Astrocyte (in vitro differentiated cells and primary cell): ENCODE measurements around the gene MTUS2. TPM values are rescaled to one million over a fixed set of nuclear protein-coding genes. Genes with fewer than 3 reads are reported as not detected.

Source experiments
- DNase-seq: peaks from one replicate; pipeline ENCODE4 v3.0.0-alpha.2; 2010; ENCODE audit warnings: low read depth
- FAIRE-seq: peaks from 2 replicates; lab custom pipeline; 2011; peaks lifted over from hg19 to GRCh38; lab: Jason Lieb, UNC
- H2AFZ ChIP-seq: 2 replicates; pipeline ENCODE4 v1.6.0; 2012; ENCODE audit warnings: low read depth, low read length, inconsistent platforms
- H3K27ac ChIP-seq: 2 replicates; pipeline ENCODE4 v1.5.1; 2011; ENCODE audit warnings: low read depth, low read length, inconsistent platforms
- H3K27me3 ChIP-seq: 2 replicates; pipeline ENCODE4 v1.6.0; 2011; ENCODE audit warnings: low read length, inconsistent platforms; ENCODE audit not compliant: insufficient read depth
- H3K36me3 ChIP-seq: 2 replicates; pipeline ENCODE4 v1.5.1; 2011; ENCODE audit warnings: low read length, inconsistent platforms; ENCODE audit not compliant: insufficient read depth
- H3K4me1 ChIP-seq: 2 replicates; pipeline ENCODE4 v1.5.1; 2011; ENCODE audit warnings: low read length, inconsistent platforms; ENCODE audit not compliant: insufficient read depth
- H3K4me2 ChIP-seq: 2 replicates; pipeline ENCODE4 v1.6.0; 2012; ENCODE audit warnings: low read length, inconsistent platforms
- H3K4me3 ChIP-seq: 2 replicates; pipeline ENCODE4 v1.5.1; 2011; ENCODE audit warnings: low read depth, mild to moderate bottlenecking, low read length, inconsistent platforms; ENCODE audit not compliant: insufficient read depth
- H3K79me2 ChIP-seq: 2 replicates; pipeline ENCODE4 v1.6.0; 2012; ENCODE audit warnings: mild to moderate bottlenecking, low read length, inconsistent platforms; ENCODE audit not compliant: insufficient read depth
- H3K9ac ChIP-seq: 2 replicates; pipeline ENCODE4 v1.6.0; 2012; ENCODE audit warnings: mild to moderate bottlenecking, low read length, inconsistent platforms
- H3K9me3 ChIP-seq: 2 replicates; pipeline ENCODE4 v1.5.1; 2012; ENCODE audit warnings: low read depth, mild to moderate bottlenecking, low read length, inconsistent platforms; ENCODE audit not compliant: insufficient read depth
- H4K20me1 ChIP-seq: 2 replicates; pipeline ENCODE4 v1.6.0; 2012; ENCODE audit warnings: low read length, inconsistent platforms; ENCODE audit not compliant: insufficient read depth
- H3K27ac Mint-ChIP-seq: one replicate; pipeline ENCODE4 v1.8.0; 2021; ENCODE audit warnings: mild to moderate bottlenecking, mixed read lengths; ENCODE audit not compliant: unreplicated experiment
- H3K27me3 Mint-ChIP-seq: one replicate; pipeline ENCODE4 v1.8.0; 2021; ENCODE audit warnings: low read depth, mixed read lengths; ENCODE audit not compliant: unreplicated experiment
- H3K36me3 Mint-ChIP-seq: one replicate; pipeline ENCODE4 v1.8.0; 2021; ENCODE audit warnings: low read depth, mixed read lengths; ENCODE audit not compliant: unreplicated experiment
- H3K4me1 Mint-ChIP-seq: one replicate; pipeline ENCODE4 v1.8.0; 2021; ENCODE audit warnings: low read depth, mixed read lengths; ENCODE audit not compliant: unreplicated experiment
- H3K4me3 Mint-ChIP-seq: one replicate; pipeline ENCODE4 v1.8.0; 2021; ENCODE audit warnings: mild to moderate bottlenecking, moderate library complexity, mixed read lengths; ENCODE audit not compliant: unreplicated experiment
- H3K9me3 Mint-ChIP-seq: one replicate; pipeline ENCODE4 v1.8.0; 2021; ENCODE audit warnings: mild to moderate bottlenecking, mixed read lengths; ENCODE audit not compliant: unreplicated experiment
- EZH2 ChIP-seq: IDR thresholded peaks from 2 replicates; pipeline ENCODE4 v1.6.1; 2012; ENCODE audit warnings: mild to moderate bottlenecking, low read length, inconsistent platforms; ENCODE audit not compliant: insufficient read depth
- total RNA-seq: library from RNA; stranded (reverse); gene quantifications from 2 replicates; pipeline ENCODE4 v1.2.1, GENCODE V29; 2021
- TF ChIP-seq, protein P1 (sequence below): IDR thresholded peaks from 2 replicates; pipeline ENCODE4 v1.5.1; 2011; ENCODE audit warnings: low read depth, mild to moderate bottlenecking, inconsistent platforms, low read length, moderate library complexity; ENCODE audit not compliant: insufficient read depth

MTUS2 gene
- total RNA-seq, 1 donor from 2014 or later: 0.50 TPM

DNA sequence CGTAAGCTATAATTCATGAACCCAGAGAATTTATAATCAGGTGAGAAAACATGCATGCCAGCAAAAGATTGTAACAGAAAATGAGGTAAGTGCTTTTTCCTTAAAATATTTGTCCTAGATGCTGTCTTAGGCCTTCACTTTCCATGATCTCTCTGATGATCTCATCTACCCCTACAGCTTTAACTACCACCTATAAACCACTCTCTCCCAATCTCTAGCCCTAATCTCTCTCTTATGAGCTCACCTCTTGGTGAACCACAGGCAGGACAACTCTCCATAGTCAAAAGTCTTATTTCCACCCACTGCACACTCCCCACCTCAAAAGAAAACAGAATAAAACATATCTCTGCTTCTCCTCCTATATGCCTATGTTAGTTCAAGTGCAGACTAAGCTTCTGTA is 638.3 kb downstream of the MTUS2 start:
- Histone ChIP-seq H3K79me2 (no peaks in the 10 kb centered on the region), H4K20me1 (no peaks in the 10 kb centered on the region), H3K27ac (no peak overlapping the region), H3K4me3 (no peak overlapping the region), H3K9ac (no peak overlapping the region), H3K27me3 (peaks cover 9% of the 10 kb centered on the region), H2AFZ (no peak overlapping the region), H3K9me3 (peaks cover 6% of the 10 kb centered on the region), H3K4me1 (peaks cover 11% of the 10 kb centered on the region), H3K36me3 (no peaks in the 10 kb centered on the region), H3K4me2 (no peak overlapping the region)
- Mint-ChIP-seq H3K4me1 (peaks cover 20% of the 10 kb centered on the region), H3K27me3 (no peaks in the 10 kb centered on the region), H3K27ac (peak overlapping the region; percentile 13), H3K9me3 (peaks cover 2% of the 10 kb centered on the region), H3K36me3 (peaks cover 2% of the 10 kb centered on the region), H3K4me3 (no peak overlapping the region)
- no peak for FAIRE-seq
- DNase-seq: peak; percentile 56
- no peak for TF ChIP-seq EZH2
- TF ChIP-seq, protein P1, sequence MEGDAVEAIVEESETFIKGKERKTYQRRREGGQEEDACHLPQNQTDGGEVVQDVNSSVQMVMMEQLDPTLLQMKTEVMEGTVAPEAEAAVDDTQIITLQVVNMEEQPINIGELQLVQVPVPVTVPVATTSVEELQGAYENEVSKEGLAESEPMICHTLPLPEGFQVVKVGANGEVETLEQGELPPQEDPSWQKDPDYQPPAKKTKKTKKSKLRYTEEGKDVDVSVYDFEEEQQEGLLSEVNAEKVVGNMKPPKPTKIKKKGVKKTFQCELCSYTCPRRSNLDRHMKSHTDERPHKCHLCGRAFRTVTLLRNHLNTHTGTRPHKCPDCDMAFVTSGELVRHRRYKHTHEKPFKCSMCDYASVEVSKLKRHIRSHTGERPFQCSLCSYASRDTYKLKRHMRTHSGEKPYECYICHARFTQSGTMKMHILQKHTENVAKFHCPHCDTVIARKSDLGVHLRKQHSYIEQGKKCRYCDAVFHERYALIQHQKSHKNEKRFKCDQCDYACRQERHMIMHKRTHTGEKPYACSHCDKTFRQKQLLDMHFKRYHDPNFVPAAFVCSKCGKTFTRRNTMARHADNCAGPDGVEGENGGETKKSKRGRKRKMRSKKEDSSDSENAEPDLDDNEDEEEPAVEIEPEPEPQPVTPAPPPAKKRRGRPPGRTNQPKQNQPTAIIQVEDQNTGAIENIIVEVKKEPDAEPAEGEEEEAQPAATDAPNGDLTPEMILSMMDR: no peak

DNA sequence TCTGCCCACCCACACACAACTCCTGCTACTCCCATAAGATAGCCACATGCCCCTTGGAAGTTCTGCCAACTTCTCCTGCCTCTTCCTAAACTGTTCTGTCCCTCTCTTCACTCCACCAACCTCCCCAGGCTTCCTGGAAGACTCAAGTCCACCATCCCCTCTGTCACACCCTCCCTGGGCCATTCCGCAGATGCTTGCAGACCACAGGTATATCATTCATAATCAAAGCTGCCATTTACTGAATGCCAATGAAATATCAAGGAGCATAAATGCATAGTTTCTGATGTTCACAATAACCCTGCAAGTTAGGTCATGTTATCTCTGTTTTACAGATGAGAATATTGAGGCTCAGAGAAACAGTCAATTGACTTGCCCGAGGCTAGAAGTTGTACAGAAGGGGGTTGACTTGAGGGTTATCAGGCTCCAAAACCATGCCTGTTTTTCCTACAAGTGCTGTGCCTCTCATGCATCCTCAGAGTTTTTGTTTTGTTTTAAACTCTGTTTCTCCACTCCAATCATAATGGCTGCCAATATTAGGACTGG is 639.7 kb downstream of the MTUS2 start:
- TF ChIP-seq, protein P1: no peak
- no peak for TF ChIP-seq EZH2
- Mint-ChIP-seq H3K36me3 (peaks cover 2% of the 10 kb centered on the region), H3K27ac (no peak overlapping the region), H3K4me3 (no peak overlapping the region), H3K4me1 (peaks cover 20% of the 10 kb centered on the region), H3K27me3 (no peaks in the 10 kb centered on the region), H3K9me3 (peaks cover 2% of the 10 kb centered on the region)
- FAIRE-seq: no peak
- H3K9me3 ChIP-seq: peaks cover 6% of the 10 kb centered on the region
- no peak overlapping the region for H3K4me2 ChIP-seq
- no peaks in the 10 kb centered on the region for H3K36me3 ChIP-seq
- no peak overlapping the region for H2AFZ ChIP-seq
- H3K4me1 ChIP-seq: peaks cover 11% of the 10 kb centered on the region
- no peak overlapping the region for H3K4me3 ChIP-seq
- no peak overlapping the region for H3K9ac ChIP-seq
- H4K20me1 ChIP-seq: no peaks in the 10 kb centered on the region
- DNase-seq: peak; percentile 36
- H3K27ac ChIP-seq: no peak overlapping the region
- H3K79me2 ChIP-seq: no peaks in the 10 kb centered on the region
- peaks cover 8% of the 10 kb centered on the region for H3K27me3 ChIP-seq

DNA sequence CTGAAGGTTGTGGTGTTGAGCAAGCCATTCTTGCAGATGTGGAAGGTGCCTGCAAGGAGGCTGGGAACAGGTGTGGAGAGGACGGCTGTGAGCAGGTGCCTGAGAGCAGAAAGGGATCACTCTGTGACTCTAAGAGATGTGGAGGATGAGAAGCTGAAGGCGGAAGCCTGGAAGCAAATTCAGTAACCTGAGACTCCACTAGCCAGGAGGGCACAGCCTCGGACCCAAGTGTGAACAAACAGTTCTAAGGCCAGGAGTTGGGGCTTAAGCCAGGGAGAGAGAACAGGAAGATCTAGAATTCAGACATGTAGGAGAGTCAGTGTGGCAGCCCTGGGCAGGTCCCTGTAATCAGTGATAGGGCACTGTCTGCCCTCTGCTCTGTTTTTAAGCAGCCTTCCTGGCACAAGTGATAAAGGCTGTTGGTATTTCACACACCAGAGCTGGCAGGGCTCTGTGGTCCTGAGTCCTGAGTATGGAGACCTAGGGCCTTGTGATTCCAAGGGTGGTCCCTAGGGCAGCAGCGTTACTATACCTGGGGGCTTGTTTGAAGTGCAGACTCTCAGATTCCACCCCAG is 644.1 kb downstream of the MTUS2 start:
- DNase-seq: no peak
- no peak for FAIRE-seq
- Histone ChIP-seq H3K4me3 (no peak overlapping the region), H3K27ac (no peak overlapping the region), H3K79me2 (no peaks in the 10 kb centered on the region), H3K9ac (no peak overlapping the region), H3K36me3 (no peaks in the 10 kb centered on the region), H3K4me1 (peaks cover 10% of the 10 kb centered on the region), H3K4me2 (no peak overlapping the region), H3K9me3 (peaks cover 6% of the 10 kb centered on the region), H2AFZ (no peak overlapping the region), H3K27me3 (peaks cover 8% of the 10 kb centered on the region), H4K20me1 (no peaks in the 10 kb centered on the region)
- H3K36me3 Mint-ChIP-seq: peaks cover 2% of the 10 kb centered on the region
- no peak overlapping the region for H3K27ac Mint-ChIP-seq
- TF ChIP-seq, protein P1: no peak
- no peak for TF ChIP-seq EZH2
- no peaks in the 10 kb centered on the region for H3K27me3 Mint-ChIP-seq
- H3K9me3 Mint-ChIP-seq: no peaks in the 10 kb centered on the region
- H3K4me3 Mint-ChIP-seq: no peak overlapping the region
- H3K4me1 Mint-ChIP-seq: peaks cover 14% of the 10 kb centered on the region
